LoVo (cell line): ENCODE data around the gene MUC2.

Source experiments
- DNase-seq: peaks from one replicate; pipeline ENCODE4 v3.0.0-alpha.2; 2016; ENCODE audit warnings: low spot score

MUC2 gene

GRCh38 chr11:1121813-1122663, 47.4 kb downstream of the MUC2 start:
- no peak for DNase-seq

DNA sequence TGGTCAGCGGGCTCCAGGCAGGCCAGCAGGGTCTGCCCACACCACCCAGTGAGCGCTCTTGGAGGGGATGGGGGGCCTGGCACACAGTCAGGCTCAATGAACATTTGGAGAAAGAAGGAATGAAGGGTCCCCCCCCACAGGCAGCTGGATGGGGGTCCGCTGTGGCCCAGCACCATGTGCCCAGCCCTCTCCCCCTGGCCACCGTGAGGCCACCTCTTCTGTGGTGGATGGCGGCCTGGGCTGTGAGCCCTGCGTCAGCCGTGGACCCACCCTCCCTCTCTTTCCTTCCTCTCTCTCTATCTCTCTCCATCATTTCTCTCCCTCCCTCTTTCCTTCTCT, 48.0 kb downstream of the MUC2 start:
- no peak for DNase-seq

DNA sequence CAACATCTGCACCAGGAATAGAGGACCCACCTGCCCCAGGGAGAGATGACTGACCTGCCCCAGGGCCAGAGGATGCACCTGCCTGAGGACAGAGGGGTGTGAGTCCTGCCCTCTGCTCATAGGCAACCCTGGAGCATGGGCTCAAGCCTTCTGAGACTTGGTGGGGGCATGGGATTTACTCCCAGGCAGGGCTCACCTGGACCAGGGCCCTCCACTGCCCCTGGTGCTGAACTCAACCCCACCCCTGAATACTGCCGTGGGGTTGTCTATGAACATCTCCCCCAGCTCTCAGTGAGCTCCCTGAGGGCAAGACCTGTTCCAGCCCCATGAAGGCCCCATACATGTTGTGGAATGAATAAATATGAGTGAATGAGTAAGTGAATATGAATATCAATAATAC, 49.3 kb downstream of the MUC2 start:
- no peak for DNase-seq
